Transverse colon (tissue), 3 donors: ENCODE measurements around the gene SNIP1.

Experiments
- POLR2A ChIP-seq: fragments of 450-650 bp; IDR thresholded peaks from one replicate; pipeline ENCODE4 v1.6.1; 2016; ENCODE audit warnings: antibody characterized with exemption, mild to moderate bottlenecking, moderate library complexity
- TF ChIP-seq, protein P1 (sequence below), 5 experiments: fragments of 200-600 bp in 3 of 5; fragments of 450-650 bp in 2 of 5; sonication (generic) in 3 of 5; IDR thresholded peaks; 1 replicate in 2 of 5; 2 replicates in 3 of 5; pipeline ENCODE4 v1.5.1; 2016 to 2017; ENCODE audit warnings: antibody characterized with exemption in 5 of 5, inconsistent platforms in 3 of 5, mild to moderate bottlenecking in 2 of 5, moderate library complexity in 1 of 5

DNA sequence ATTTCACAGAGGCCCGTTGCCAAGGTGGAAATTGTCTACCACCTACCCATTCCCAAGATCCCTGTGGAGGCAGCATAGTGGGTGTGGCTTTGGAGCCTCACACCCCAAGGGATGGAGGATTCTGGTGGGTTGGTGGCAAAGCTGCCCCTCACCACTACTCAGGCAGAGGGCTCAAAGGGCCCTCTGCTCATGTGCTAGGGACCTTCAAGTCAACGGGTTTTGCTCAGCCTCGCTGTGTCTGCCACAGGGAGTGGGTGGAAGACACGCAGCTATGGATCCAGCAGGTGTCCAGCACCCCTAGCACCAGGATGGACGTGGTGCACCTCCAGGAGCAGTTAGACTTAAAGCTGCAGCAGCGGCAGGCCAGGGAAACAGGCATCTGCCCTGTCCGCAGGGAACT lies 5.0 kb upstream of the SNIP1 start:
- TF ChIP-seq, protein P1, sequence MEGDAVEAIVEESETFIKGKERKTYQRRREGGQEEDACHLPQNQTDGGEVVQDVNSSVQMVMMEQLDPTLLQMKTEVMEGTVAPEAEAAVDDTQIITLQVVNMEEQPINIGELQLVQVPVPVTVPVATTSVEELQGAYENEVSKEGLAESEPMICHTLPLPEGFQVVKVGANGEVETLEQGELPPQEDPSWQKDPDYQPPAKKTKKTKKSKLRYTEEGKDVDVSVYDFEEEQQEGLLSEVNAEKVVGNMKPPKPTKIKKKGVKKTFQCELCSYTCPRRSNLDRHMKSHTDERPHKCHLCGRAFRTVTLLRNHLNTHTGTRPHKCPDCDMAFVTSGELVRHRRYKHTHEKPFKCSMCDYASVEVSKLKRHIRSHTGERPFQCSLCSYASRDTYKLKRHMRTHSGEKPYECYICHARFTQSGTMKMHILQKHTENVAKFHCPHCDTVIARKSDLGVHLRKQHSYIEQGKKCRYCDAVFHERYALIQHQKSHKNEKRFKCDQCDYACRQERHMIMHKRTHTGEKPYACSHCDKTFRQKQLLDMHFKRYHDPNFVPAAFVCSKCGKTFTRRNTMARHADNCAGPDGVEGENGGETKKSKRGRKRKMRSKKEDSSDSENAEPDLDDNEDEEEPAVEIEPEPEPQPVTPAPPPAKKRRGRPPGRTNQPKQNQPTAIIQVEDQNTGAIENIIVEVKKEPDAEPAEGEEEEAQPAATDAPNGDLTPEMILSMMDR (IDR thresholded peaks at IDR 0.05) = no peak
- no peak for TF ChIP-seq POLR2A
